HepG2 (cell line): ENCODE results near the gene HACD1. TPM values are rescaled to one million over a fixed set of nuclear protein-coding genes. Genes with fewer than 3 reads are reported as not detected.
A peak's percentile ranks its signal among the peaks of the same experiment; 100 is the strongest.

ENCODE experiments used
- ERF ChIP-seq: IDR thresholded peaks from 2 replicates; pipeline ENCODE4 v1.6.1; 2018; ENCODE audit warnings: missing biosample characterization, missing genetic modification reagents
- HNRNPH1 ChIP-seq: fragments of 200-400 bp; formaldehyde crosslinking; optimal IDR thresholded peaks from 2 replicates; pipeline ENCODE3; 2017; ENCODE audit warnings: mild to moderate bottlenecking, low read depth, low read length
- IKZF1 ChIP-seq: fragments of 450-650 bp; IDR thresholded peaks from 2 replicates; pipeline ENCODE4 v1.7.1; 2016
- KLF9 ChIP-seq: IDR thresholded peaks from 2 replicates; pipeline ENCODE4 v1.6.1; 2016; ENCODE audit warnings: low read depth
- MAFK ChIP-seq, 2 experiments: IDR thresholded peaks in 1 of 2; conservative IDR thresholded peaks in 1 of 2; 2 replicates each; pipeline ENCODE4 v1.6.1; 2011; ENCODE audit warnings: improper control_type of control experiment in 2 of 2, low read length in 2 of 2
- MLX ChIP-seq: IDR thresholded peaks from 2 replicates; pipeline ENCODE4 v1.6.1; 2016
- NR2F2 ChIP-seq: IDR thresholded peaks from 2 replicates; pipeline ENCODE4 v1.6.1; 2012; ENCODE audit warnings: low read depth, inconsistent platforms, borderline replicate concordance
- ONECUT2 ChIP-seq: sonication (generic); formaldehyde crosslinking; IDR thresholded peaks from 2 replicates; pipeline ENCODE4 v1.4.0; 2020; ENCODE audit warnings: missing genetic modification reagents
- PLRG1 ChIP-seq: fragments of 450-650 bp; conservative IDR thresholded peaks from 2 replicates; pipeline ENCODE4 v1.6.1; 2016
- SALL1 ChIP-seq: sonication (generic); formaldehyde crosslinking; IDR thresholded peaks from 2 replicates; pipeline ENCODE4 v1.8.0; 2022; ENCODE audit warnings: mild to moderate bottlenecking, missing genetic modification reagents
- ZNF142 ChIP-seq: sonication (generic); formaldehyde crosslinking; IDR thresholded peaks from 2 replicates; pipeline ENCODE4 v1.4.0; 2020; ENCODE audit warnings: missing genetic modification reagents
- ZNF564 ChIP-seq: sonication (generic); formaldehyde crosslinking; IDR thresholded peaks from 2 replicates; pipeline ENCODE4 v1.8.1; 2023; ENCODE audit warnings: mild to moderate bottlenecking, missing genetic modification reagents
- ZNF737 ChIP-seq: sonication (generic); formaldehyde crosslinking; IDR thresholded peaks from 2 replicates; pipeline ENCODE4 v1.5.0; 2020; ENCODE audit warnings: missing genetic modification reagents, mild to moderate bottlenecking, borderline replicate concordance
- ZNF839 ChIP-seq: sonication (generic); formaldehyde crosslinking; IDR thresholded peaks from 2 replicates; pipeline ENCODE4 v1.4.0; 2020; ENCODE audit warnings: missing genetic modification reagents, mild to moderate bottlenecking, borderline replicate concordance
- polyA plus RNA-seq, 8 experiments: library from polyadenylated mRNA; depleted of rRNA in 3 of 8; stranded (reverse) in 7 of 8; unstranded in 1 of 8; fragments of >200 nt; fragmentation: Illumina TruSeq in 4 of 8; extraction: Trizol in 4 of 8; gene quantifications; 2 replicates each; pipeline versions ENCODE4 v1.2.1 to v1.2.3, GENCODE V29; 2011 to 2016; ENCODE audit warnings: low read depth in 4 of 8, missing spikeins in 1 of 8, mixed read lengths in 1 of 8; ENCODE audit not compliant: insufficient read depth in 1 of 8
- total RNA-seq, 5 experiments: library from RNA; depleted of rRNA; stranded (reverse); fragments of >200 nt; fragmentation: Illumina TruSeq; extraction: Trizol; gene quantifications; 2 replicates each; pipeline ENCODE4 v1.2.3, GENCODE V29; 2016; ENCODE audit warnings: low read depth in 1 of 5
- TF ChIP-seq, protein P1 (sequence below): fragments of 450-650 bp; IDR thresholded peaks from 2 replicates; pipeline ENCODE4 v1.6.1; 2017
- TF ChIP-seq, protein P2 (sequence below): sonication (generic); formaldehyde crosslinking; IDR thresholded peaks from 2 replicates; pipeline ENCODE4 v1.4.0; 2020; ENCODE audit warnings: mild to moderate bottlenecking, missing genetic modification reagents, borderline replicate concordance

The HACD1 gene
- total and polyA plus RNA-seq, 2 of the 13 experiments (the other 11 are each of a cell fraction or from before 2014, with no cell fraction given) = 43.4 to 47.6 TPM

DNA sequence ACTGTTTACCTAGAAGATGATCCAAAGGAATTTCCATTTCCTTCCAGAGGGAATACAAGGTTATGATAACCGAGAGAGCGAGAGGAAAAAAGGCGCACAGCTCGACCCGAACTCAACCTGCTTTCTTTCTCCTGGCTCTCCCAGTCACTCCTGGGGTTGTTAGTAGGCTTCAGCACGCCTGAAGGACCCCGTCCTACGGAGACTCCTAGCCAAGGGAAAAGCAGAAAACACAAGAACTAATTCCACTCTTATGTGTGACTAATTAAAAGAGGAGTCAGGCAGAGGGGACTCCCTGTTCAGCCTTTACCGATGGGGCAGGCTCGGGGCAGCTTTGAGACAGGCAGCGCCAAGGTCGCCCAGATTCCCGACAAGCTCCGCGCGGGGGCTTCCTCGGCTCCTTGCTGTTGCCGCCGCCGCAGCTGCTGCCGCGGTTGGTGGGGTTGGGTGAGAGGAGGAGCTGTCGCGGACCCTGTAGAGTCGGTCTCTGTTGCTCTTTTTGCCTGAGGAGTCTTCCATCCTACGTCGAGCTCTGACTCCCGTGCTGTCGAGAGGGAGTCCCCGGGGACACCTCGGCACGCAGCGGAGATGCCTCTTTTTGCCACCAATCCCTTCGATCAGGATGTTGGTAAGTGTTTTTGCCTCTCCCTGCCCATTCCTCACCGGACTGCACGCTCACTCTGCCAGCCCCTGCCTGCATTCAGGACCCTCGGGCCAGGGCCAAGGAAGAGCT is 26.7 kb upstream of the HACD1 start, which contains the start of gene STAM (continued):
- TF ChIP-seq ZNF142 (CRISPR knock-in tag) = no peak
- TF ChIP-seq HNRNPH1 = no peak
- TF ChIP-seq ZNF564 (CRISPR knock-in tag) = 0 out of 2 replicates have a peak, but pooled peaks have one; percentile 35
- no peak for TF ChIP-seq MLX (CRISPR knock-in tag)
- no peak for TF ChIP-seq ONECUT2
- TF ChIP-seq ZNF737 (CRISPR knock-in tag) = no peak
- peak; percentile 61; the same call in 1 of the 2 replicates for TF ChIP-seq ZNF839
- TF ChIP-seq, protein P1, sequence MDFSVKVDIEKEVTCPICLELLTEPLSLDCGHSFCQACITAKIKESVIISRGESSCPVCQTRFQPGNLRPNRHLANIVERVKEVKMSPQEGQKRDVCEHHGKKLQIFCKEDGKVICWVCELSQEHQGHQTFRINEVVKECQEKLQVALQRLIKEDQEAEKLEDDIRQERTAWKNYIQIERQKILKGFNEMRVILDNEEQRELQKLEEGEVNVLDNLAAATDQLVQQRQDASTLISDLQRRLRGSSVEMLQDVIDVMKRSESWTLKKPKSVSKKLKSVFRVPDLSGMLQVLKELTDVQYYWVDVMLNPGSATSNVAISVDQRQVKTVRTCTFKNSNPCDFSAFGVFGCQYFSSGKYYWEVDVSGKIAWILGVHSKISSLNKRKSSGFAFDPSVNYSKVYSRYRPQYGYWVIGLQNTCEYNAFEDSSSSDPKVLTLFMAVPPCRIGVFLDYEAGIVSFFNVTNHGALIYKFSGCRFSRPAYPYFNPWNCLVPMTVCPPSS = no peak
- TF ChIP-seq PLRG1 = no peak
- no peak for TF ChIP-seq IKZF1
- TF ChIP-seq MAFK (conservative IDR thresholded peaks at IDR 0.05 in 1 of 2, IDR thresholded peaks at IDR 0.05 in 1 of 2; ENCODE audit: low read length in 2 of 2) = no peak
- TF ChIP-seq ERF (CRISPR knock-in tag) = no peak; the same call in 1 of the 2 replicates
- no peak for TF ChIP-seq KLF9 (CRISPR knock-in tag)
- TF ChIP-seq SALL1 (CRISPR knock-in tag) = peak; percentile 45
- TF ChIP-seq NR2F2 = no peak
- TF ChIP-seq, protein P2, sequence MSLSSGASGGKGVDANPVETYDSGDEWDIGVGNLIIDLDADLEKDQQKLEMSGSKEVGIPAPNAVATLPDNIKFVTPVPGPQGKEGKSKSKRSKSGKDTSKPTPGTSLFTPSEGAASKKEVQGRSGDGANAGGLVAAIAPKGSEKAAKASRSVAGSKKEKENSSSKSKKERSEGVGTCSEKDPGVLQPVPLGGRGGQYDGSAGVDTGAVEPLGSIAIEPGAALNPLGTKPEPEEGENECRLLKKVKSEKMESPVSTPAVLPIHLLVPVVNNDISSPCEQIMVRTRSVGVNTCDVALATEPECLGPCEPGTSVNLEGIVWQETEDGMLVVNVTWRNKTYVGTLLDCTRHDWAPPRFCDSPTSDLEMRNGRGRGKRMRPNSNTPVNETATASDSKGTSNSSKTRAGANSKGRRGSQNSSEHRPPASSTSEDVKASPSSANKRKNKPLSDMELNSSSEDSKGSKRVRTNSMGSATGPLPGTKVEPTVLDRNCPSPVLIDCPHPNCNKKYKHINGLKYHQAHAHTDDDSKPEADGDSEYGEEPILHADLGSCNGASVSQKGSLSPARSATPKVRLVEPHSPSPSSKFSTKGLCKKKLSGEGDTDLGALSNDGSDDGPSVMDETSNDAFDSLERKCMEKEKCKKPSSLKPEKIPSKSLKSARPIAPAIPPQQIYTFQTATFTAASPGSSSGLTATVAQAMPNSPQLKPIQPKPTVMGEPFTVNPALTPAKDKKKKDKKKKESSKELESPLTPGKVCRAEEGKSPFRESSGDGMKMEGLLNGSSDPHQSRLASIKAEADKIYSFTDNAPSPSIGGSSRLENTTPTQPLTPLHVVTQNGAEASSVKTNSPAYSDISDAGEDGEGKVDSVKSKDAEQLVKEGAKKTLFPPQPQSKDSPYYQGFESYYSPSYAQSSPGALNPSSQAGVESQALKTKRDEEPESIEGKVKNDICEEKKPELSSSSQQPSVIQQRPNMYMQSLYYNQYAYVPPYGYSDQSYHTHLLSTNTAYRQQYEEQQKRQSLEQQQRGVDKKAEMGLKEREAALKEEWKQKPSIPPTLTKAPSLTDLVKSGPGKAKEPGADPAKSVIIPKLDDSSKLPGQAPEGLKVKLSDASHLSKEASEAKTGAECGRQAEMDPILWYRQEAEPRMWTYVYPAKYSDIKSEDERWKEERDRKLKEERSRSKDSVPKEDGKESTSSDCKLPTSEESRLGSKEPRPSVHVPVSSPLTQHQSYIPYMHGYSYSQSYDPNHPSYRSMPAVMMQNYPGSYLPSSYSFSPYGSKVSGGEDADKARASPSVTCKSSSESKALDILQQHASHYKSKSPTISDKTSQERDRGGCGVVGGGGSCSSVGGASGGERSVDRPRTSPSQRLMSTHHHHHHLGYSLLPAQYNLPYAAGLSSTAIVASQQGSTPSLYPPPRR (CRISPR knock-in tag) = no peak
